ENCODE results near the gene COL6A1. TPM values are rescaled to one million over a fixed set of nuclear protein-coding genes. Genes with fewer than 3 reads are reported as not detected.

COL6A1 gene
- total RNA-seq, 1 experiment from 2014 or later = 87.5 TPM

DNA sequence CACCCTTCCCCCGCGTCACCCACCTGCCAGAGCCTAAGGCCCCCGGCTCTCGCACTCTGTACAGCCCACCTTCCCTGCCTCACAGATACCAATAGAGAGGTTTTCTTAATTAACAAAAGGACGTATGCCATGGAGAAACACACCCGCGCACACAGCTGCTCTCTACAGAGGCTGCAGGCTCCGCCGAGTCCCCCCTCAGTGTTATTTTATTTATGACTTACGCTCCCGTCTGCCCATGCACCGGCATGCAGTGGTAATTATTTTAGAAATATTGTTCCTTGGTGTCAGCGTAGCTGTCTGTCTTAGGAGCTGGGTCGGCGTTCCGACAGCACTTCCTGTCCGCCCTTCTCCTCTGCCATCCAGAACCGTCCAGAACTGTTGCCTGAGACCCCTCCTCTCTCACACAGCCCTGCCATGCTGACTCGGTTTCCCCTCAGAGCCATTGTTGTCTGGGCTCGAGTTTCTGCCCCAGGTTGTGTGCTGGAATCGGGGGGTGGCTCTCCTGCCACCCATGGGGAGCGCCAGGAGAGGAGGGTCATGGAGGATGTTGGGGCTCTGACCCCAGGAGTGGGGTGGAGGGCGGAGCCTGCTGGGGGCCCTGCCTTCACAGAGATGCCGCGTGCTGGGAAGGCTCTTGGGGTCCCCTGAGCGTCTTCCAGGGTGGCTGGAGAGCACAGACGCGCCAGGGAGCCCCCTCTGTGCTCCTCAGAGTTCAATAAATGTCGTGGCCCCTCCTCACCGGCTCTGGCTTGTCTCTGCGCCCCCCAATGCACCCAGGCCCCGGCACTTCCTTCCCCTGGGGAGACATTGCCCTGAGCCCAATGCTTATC is 39.6 kb upstream of the COL6A1 start:
- Histone ChIP-seq H3K4me1 (ENCODE audit: control insufficient read depth in 1 of 2, insufficient read depth in 2 of 2, low read length in 2 of 2) (no peaks in the 10 kb centered on the region), H3K4me3 (replicated peaks in 1 of 2; ENCODE audit: low read depth in 1 of 2, low read length in 2 of 2) (no peak overlapping the region), H3K79me2 (ENCODE audit: insufficient read depth, low read length) (no peaks in the 10 kb centered on the region), H3K9me2 (ENCODE audit: insufficient read depth) (no peaks in the 10 kb centered on the region), H3K9me3 (ENCODE audit: control insufficient read depth in 1 of 2, insufficient read depth in 1 of 2, low read depth in 1 of 2, low read length in 2 of 2) (no peaks in the 10 kb centered on the region), H4K20me1 (ENCODE audit: insufficient read depth) (no peaks in the 10 kb centered on the region), H3K27ac (ENCODE audit: low read depth, low read length) (no peak overlapping the region), H2AFZ (ENCODE audit: low read depth, low read length, poor library complexity, severe bottlenecking) (no peak overlapping the region), H3K9ac (ENCODE audit: low read length) (no peak overlapping the region), H3K4me2 (ENCODE audit: low read length) (no peak overlapping the region), H3K27me3 (ENCODE audit: insufficient read depth, low read length) (no peaks in the 10 kb centered on the region), H3K36me3 (ENCODE audit: control insufficient read depth in 1 of 2, insufficient read depth in 2 of 2, low read length in 2 of 2) (no peaks in the 10 kb centered on the region)
- no peak for ATAC-seq
- ChIA-PET RAD21 (ENCODE audit: low non-redundant PET in 1 of 2, low total read pairs in 2 of 2, uncharacterized antibody in 2 of 2, unreplicated experiment in 2 of 2) (no interaction called here), POLR2A (no interaction called here), CTCF (no interaction called here)
- DNase-seq (ENCODE audit: low read depth, low spot score) = no peak
- TF ChIP-seq ELF1 (IDR thresholded peaks at IDR 0.05; ENCODE audit: borderline replicate concordance, low read depth) (no peak), TCF7L2 (IDR thresholded peaks at IDR 0.05; ENCODE audit: borderline replicate concordance, extremely low read depth, insufficient read depth, insufficient read length) (no peak), POLR2A (IDR thresholded peaks at IDR 0.05; ENCODE audit: borderline replicate concordance, extremely low read depth, insufficient read depth, insufficient read length) (no peak), CBX3 (IDR thresholded peaks at IDR 0.05; ENCODE audit: low read depth) (no peak), RAD21 (IDR thresholded peaks at IDR 0.05; ENCODE audit: low read depth) (no peak), EZH2 (IDR thresholded peaks at IDR 0.05) (no peak), ZNF274 (IDR thresholded peaks at IDR 0.05; ENCODE audit: low read depth, low read length) (no peak), POLR2AphosphoS5 (IDR thresholded peaks at IDR 0.05; ENCODE audit: low read depth, low read length) (no peak), CEBPB (IDR thresholded peaks at IDR 0.05; ENCODE audit: low read depth) (no peak), EZH2phosphoT487 (IDR thresholded peaks at IDR 0.05; ENCODE audit: borderline replicate concordance) (no peak), FOSL1 (IDR thresholded peaks at IDR 0.05; ENCODE audit: low read depth) (no peak), SP1 (IDR thresholded peaks at IDR 0.05; ENCODE audit: low read depth) (no peak), SIN3A (IDR thresholded peaks at IDR 0.05; ENCODE audit: low read depth) (no peak), ZFX (IDR thresholded peaks at IDR 0.05) (no peak), SRF (IDR thresholded peaks at IDR 0.05; ENCODE audit: low read depth) (no peak), JUND (IDR thresholded peaks at IDR 0.05) (no peak)
- TF ChIP-seq, protein P1, sequence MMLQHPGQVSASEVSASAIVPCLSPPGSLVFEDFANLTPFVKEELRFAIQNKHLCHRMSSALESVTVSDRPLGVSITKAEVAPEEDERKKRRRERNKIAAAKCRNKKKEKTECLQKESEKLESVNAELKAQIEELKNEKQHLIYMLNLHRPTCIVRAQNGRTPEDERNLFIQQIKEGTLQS (IDR thresholded peaks at IDR 0.05) = no peak
- TF ChIP-seq, protein P2, sequence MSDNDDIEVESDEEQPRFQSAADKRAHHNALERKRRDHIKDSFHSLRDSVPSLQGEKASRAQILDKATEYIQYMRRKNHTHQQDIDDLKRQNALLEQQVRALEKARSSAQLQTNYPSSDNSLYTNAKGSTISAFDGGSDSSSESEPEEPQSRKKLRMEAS (IDR thresholded peaks at IDR 0.05) = no peak
- TF ChIP-seq, protein P3, sequence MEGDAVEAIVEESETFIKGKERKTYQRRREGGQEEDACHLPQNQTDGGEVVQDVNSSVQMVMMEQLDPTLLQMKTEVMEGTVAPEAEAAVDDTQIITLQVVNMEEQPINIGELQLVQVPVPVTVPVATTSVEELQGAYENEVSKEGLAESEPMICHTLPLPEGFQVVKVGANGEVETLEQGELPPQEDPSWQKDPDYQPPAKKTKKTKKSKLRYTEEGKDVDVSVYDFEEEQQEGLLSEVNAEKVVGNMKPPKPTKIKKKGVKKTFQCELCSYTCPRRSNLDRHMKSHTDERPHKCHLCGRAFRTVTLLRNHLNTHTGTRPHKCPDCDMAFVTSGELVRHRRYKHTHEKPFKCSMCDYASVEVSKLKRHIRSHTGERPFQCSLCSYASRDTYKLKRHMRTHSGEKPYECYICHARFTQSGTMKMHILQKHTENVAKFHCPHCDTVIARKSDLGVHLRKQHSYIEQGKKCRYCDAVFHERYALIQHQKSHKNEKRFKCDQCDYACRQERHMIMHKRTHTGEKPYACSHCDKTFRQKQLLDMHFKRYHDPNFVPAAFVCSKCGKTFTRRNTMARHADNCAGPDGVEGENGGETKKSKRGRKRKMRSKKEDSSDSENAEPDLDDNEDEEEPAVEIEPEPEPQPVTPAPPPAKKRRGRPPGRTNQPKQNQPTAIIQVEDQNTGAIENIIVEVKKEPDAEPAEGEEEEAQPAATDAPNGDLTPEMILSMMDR (IDR thresholded peaks at IDR 0.05 in 2 of 3, conservative IDR thresholded peaks at IDR 0.05 in 1 of 3; ENCODE audit: borderline replicate concordance in 1 of 3, insufficient read depth in 1 of 3, low read depth in 2 of 3, low read length in 2 of 3) = no peak
- intact Hi-C loops (cut with micrococcal nuclease) = no loop called here
- no TSS peak for BruUV-seq (replicated peaks)
